ENCODE results near the gene NINL.
"Not testable (repeated sequence)": the region's sequence is repeated elsewhere in the genome, so short reads cannot be mapped to it uniquely, and the experiment has no call there.

Gene NINL

GRCh38 chr20:25508083-25508770 is 77.1 kb downstream of the NINL start:
- no peaks in the 10 kb centered on the region for H3K79me2 ChIP-seq
- no peak overlapping the region for H3K9ac ChIP-seq
- H2AFZ ChIP-seq: no peak overlapping the region
- no peak overlapping the region for H3K4me2 ChIP-seq (ENCODE audit: low read length)
- H3K27me3 ChIP-seq (ENCODE audit: control insufficient read depth, insufficient read depth, low read length): no peaks in the 10 kb centered on the region
- peak overlapping the region; percentile 63 for H3K27ac ChIP-seq
- no peaks in the 10 kb centered on the region for H3K9me3 ChIP-seq (ENCODE audit: control insufficient read depth, low read length)
- H3K4me1 ChIP-seq: peaks cover 17% of the 10 kb centered on the region
- H3K4me3 ChIP-seq (ENCODE audit: low read depth, low read length): no peak overlapping the region
- TF ChIP-seq CTCF (IDR thresholded peaks at IDR 0.05): no peak
- no peaks in the 10 kb centered on the region for H3K36me3 ChIP-seq (ENCODE audit: control insufficient read depth, insufficient read depth, low read length)

GRCh38 chr20:25507385-25508082 is 77.8 kb downstream of the NINL start:
- H3K27me3 ChIP-seq (ENCODE audit: control insufficient read depth, insufficient read depth, low read length): no peaks in the 10 kb centered on the region
- H3K79me2 ChIP-seq: no peaks in the 10 kb centered on the region
- H3K4me1 ChIP-seq: peaks cover 17% of the 10 kb centered on the region
- no peak overlapping the region for H2AFZ ChIP-seq
- TF ChIP-seq CTCF (IDR thresholded peaks at IDR 0.05): peak; percentile 26
- no peaks in the 10 kb centered on the region for H3K36me3 ChIP-seq (ENCODE audit: control insufficient read depth, insufficient read depth, low read length)
- peak overlapping the region; percentile 63 for H3K27ac ChIP-seq
- H3K4me3 ChIP-seq (ENCODE audit: low read depth, low read length): no peak overlapping the region
- no peak overlapping the region for H3K9ac ChIP-seq
- H3K4me2 ChIP-seq (ENCODE audit: low read length): no peak overlapping the region
- H3K9me3 ChIP-seq (ENCODE audit: control insufficient read depth, low read length): no peaks in the 10 kb centered on the region

GRCh38 chr20:25504366-25505135 is 80.8 kb downstream of the NINL start:
- no peaks in the 10 kb centered on the region for H3K36me3 ChIP-seq (ENCODE audit: control insufficient read depth, insufficient read depth, low read length)
- TF ChIP-seq CTCF (IDR thresholded peaks at IDR 0.05): no peak
- H3K9ac ChIP-seq: no peak overlapping the region
- H3K79me2 ChIP-seq: peaks cover 2% of the 10 kb centered on the region
- no peak overlapping the region for H2AFZ ChIP-seq
- no peaks in the 10 kb centered on the region for H3K27me3 ChIP-seq (ENCODE audit: control insufficient read depth, insufficient read depth, low read length)
- H3K9me3 ChIP-seq (ENCODE audit: control insufficient read depth, low read length): no peaks in the 10 kb centered on the region
- no peak overlapping the region for H3K27ac ChIP-seq
- H3K4me3 ChIP-seq (ENCODE audit: low read depth, low read length): no peak overlapping the region
- no peak overlapping the region for H3K4me2 ChIP-seq (ENCODE audit: low read length)
- peaks cover 17% of the 10 kb centered on the region for H3K4me1 ChIP-seq

GRCh38 chr20:25503936-25504335 is 81.4 kb downstream of the NINL start:
- H3K9me3 ChIP-seq (ENCODE audit: control insufficient read depth, low read length): no peaks in the 10 kb centered on the region
- no peak for TF ChIP-seq CTCF (IDR thresholded peaks at IDR 0.05)
- H3K27ac ChIP-seq: no peak overlapping the region
- peaks cover 2% of the 10 kb centered on the region for H3K79me2 ChIP-seq
- H3K4me1 ChIP-seq: peaks cover 17% of the 10 kb centered on the region
- H3K4me2 ChIP-seq (ENCODE audit: low read length): no peak overlapping the region
- H3K4me3 ChIP-seq (ENCODE audit: low read depth, low read length): no peak overlapping the region
- no peaks in the 10 kb centered on the region for H3K36me3 ChIP-seq (ENCODE audit: control insufficient read depth, insufficient read depth, low read length)
- H3K9ac ChIP-seq: no peak overlapping the region
- no peaks in the 10 kb centered on the region for H3K27me3 ChIP-seq (ENCODE audit: control insufficient read depth, insufficient read depth, low read length)
- no peak overlapping the region for H2AFZ ChIP-seq

- H3K79me2 ChIP-seq; H3K27ac ChIP-seq; H3K4me2 ChIP-seq (ENCODE audit: low read length); H2AFZ ChIP-seq; H3K9ac ChIP-seq; H3K9me3 ChIP-seq (ENCODE audit: control insufficient read depth, low read length); H3K27me3 ChIP-seq (ENCODE audit: control insufficient read depth, insufficient read depth, low read length); H3K36me3 ChIP-seq (ENCODE audit: control insufficient read depth, insufficient read depth, low read length); H3K4me3 ChIP-seq (ENCODE audit: low read depth, low read length): not testable (repeated sequence)
- peaks cover 12% of the 10 kb centered on the region for H3K4me1 ChIP-seq
These were observed 82.2 kb downstream of the NINL start for GRCh38 chr20:25503051-25503639.

Data from parathyroid adenoma (tissue), 2 donors.